Caco-2 (cell line): ENCODE results near the gene JADE2. TPM values are rescaled to one million over a fixed set of nuclear protein-coding genes. Genes with fewer than 3 reads are reported as not detected.

Experiments used
- BruUV-seq: library from RNA; stranded (reverse); fragments of 400-500 nt; replicated peaks from 2 replicates; lab custom pipeline; 2021; lab: Mats Ljungman, UMichigan
- CTCF ChIA-PET: fragments of 300-600 bp; sonication (Branson Sonifier 250); formaldehyde crosslinking; loops from one replicate; lab custom pipeline; 2022; ENCODE audit warnings: antibody characterized with exemption; lab: Charles Lee
- POLR2A ChIA-PET: fragments of 300-600 bp; sonication (Branson Sonifier 250); formaldehyde crosslinking; loops from one replicate; lab custom pipeline; 2022; ENCODE audit warnings: antibody characterized with exemption; lab: Charles Lee
- DNase-seq, 2 experiments: peaks; one replicate each; pipeline versions ENCODE4 v3.0.0 to v3.0.0-alpha.2; 2020 to 2022
- H3K27me3 ChIP-seq: replicated peaks from 2 replicates; pipeline ENCODE4 v1.6.0; 2011; ENCODE audit warnings: low read length; ENCODE audit not compliant: control insufficient read depth, insufficient read depth
- H3K36me3 ChIP-seq: 2 replicates; pipeline ENCODE4 v1.5.1; 2011; ENCODE audit warnings: low read length; ENCODE audit not compliant: control insufficient read depth, insufficient read depth
- H3K4me1 ChIP-seq: fragments of 250-450 bp; sonication (Bioruptor Pico); 2 replicates; pipeline ENCODE4 v1.5.1; 2020; ENCODE audit warnings: mild to moderate bottlenecking
- H3K4me3 ChIP-seq: 2 replicates; pipeline ENCODE4 v1.5.1; 2011; ENCODE audit warnings: low read depth, mild to moderate bottlenecking, control low read depth, low read length
- H3K9me3 ChIP-seq: fragments of 250-450 bp; sonication (Bioruptor Pico); 2 replicates; pipeline ENCODE4 v1.5.1; 2020; ENCODE audit warnings: mild to moderate bottlenecking, moderate library complexity
- H3K27ac Mint-ChIP-seq: one replicate; pipeline ENCODE4 v1.8.0; 2022; ENCODE audit warnings: mixed read lengths; ENCODE audit not compliant: unreplicated experiment
- H3K27me3 Mint-ChIP-seq: one replicate; pipeline ENCODE4 v1.8.0; 2022; ENCODE audit warnings: mixed read lengths; ENCODE audit not compliant: insufficient read depth, unreplicated experiment
- H3K36me3 Mint-ChIP-seq: one replicate; pipeline ENCODE4 v1.8.0; 2022; ENCODE audit warnings: mild to moderate bottlenecking, mixed read lengths; ENCODE audit not compliant: insufficient read depth, unreplicated experiment
- H3K4me1 Mint-ChIP-seq: one replicate; pipeline ENCODE4 v1.8.0; 2022; ENCODE audit warnings: low read depth, mixed read lengths; ENCODE audit not compliant: unreplicated experiment
- H3K4me3 Mint-ChIP-seq: one replicate; pipeline ENCODE4 v1.8.0; 2022; ENCODE audit warnings: mild to moderate bottlenecking, moderate library complexity, mixed read lengths; ENCODE audit not compliant: unreplicated experiment
- H3K9me3 Mint-ChIP-seq: one replicate; pipeline ENCODE4 v1.8.0; 2022; ENCODE audit warnings: mixed read lengths; ENCODE audit not compliant: unreplicated experiment
- CTCF ChIP-seq, 2 experiments: fragments of 200-600 bp in 1 of 2; IDR thresholded peaks; 1 replicate in 1 of 2; 2 replicates in 1 of 2; pipeline versions ENCODE4 v1.5.1 to v1.8.0; 2011 to 2022; ENCODE audit warnings: antibody characterized with exemption in 1 of 2, control low read depth in 1 of 2, inconsistent platforms in 1 of 2, low read depth in 1 of 2, low read length in 1 of 2, mild to moderate bottlenecking in 1 of 2, moderate library complexity in 1 of 2; ENCODE audit not compliant: insufficient read depth in 1 of 2, severe bottlenecking in 1 of 2, unreplicated experiment in 1 of 2
- intact Hi-C: fragments of 100-400 bp; cut with micrococcal nuclease; formaldehyde crosslinking; loops from one replicate; pipeline ENCODE4 v1.10.0; 2022; ENCODE audit not compliant: unreplicated experiment
- total RNA-seq: library from RNA; stranded (reverse); gene quantifications from 2 replicates; pipeline ENCODE4 v1.2.3, GENCODE V29; 2022

JADE2 gene
- total RNA-seq, 1 experiment from 2014 or later, result 67.6 TPM

- H3K4me1 ChIP-seq, result peaks cover 17% of the 10 kb centered on the region
- ChIA-PET CTCF (interaction anchor here (0.7 to 4.3 kb wide), 5 partner anchors 12 to 113 kb away, joined by 3 to 18 read pairs (median 5); partner anchors contain the start of gene CDKN2AIPNL), POLR2A (interaction anchor here (0.5 to 3.0 kb wide), 10 partner anchors 11 to 311 kb away, joined by 3 to 41 read pairs (median 4); partner anchors contain the start of genes CDKN2AIPNL and UBE2B)
- no peaks in the 10 kb centered on the region for H3K9me3 ChIP-seq
- H3K27me3 ChIP-seq, result no peaks in the 10 kb centered on the region
- peak overlapping the region; percentile 96 for H3K4me3 Mint-ChIP-seq
- DNase-seq, result no peak
- intact Hi-C loops, result loop anchor here (1.0 kb wide), 1 partner anchor 11 kb away; no protein-coding TSS in a partner anchor
- H3K9me3 Mint-ChIP-seq, result no peaks in the 10 kb centered on the region
- H3K27ac Mint-ChIP-seq, result peak overlapping the region; percentile 92
- peaks cover 8% of the 10 kb centered on the region for H3K4me1 Mint-ChIP-seq
- TF ChIP-seq CTCF (IDR thresholded peaks at IDR 0.05; ENCODE audit: insufficient read depth in 1 of 2, low read depth in 1 of 2, low read length in 1 of 2, severe bottlenecking in 1 of 2, unreplicated experiment in 1 of 2), result no peak
- peaks cover 28% of the 10 kb centered on the region for H3K36me3 Mint-ChIP-seq
- no peaks in the 10 kb centered on the region for H3K36me3 ChIP-seq
- BruUV-seq, result TSS peak; percentile 69
- H3K4me3 ChIP-seq, result peak overlapping the region; percentile 92
- H3K27me3 Mint-ChIP-seq, result no peaks in the 10 kb centered on the region
Measured at GRCh38 chr5:134523543-134524271, 1.8 kb upstream of the JADE2 start.

- intact Hi-C loops, result loop anchor here (1.0 kb wide), 1 partner anchor 12 kb away; no protein-coding TSS in a partner anchor
- peak; percentile 85 to 86 for DNase-seq
- no peaks in the 10 kb centered on the region for H3K36me3 ChIP-seq
- Mint-ChIP-seq H3K4me1 (peaks cover 8% of the 10 kb centered on the region), H3K36me3 (peaks cover 28% of the 10 kb centered on the region), H3K27me3 (no peaks in the 10 kb centered on the region), H3K9me3 (no peaks in the 10 kb centered on the region), H3K4me3 (peak overlapping the region; percentile 96), H3K27ac (peak overlapping the region; percentile 92)
- CTCF ChIA-PET, result interaction anchor here (0.6 to 4.3 kb wide), 8 partner anchors 13 to 506 kb away, joined by 3 to 18 read pairs (median 4); partner anchors contain the start of gene CDKN2AIPNL
- peak overlapping the region; percentile 92 for H3K4me3 ChIP-seq
- H3K9me3 ChIP-seq, result no peaks in the 10 kb centered on the region
- POLR2A ChIA-PET, result interaction anchor here (0.5 to 3.0 kb wide), 18 partner anchors 10 to 554 kb away, joined by 3 to 41 read pairs (median 4); partner anchors contain the start of genes CDKN2AIPNL and UBE2B
- BruUV-seq, result no TSS peak
- TF ChIP-seq CTCF (IDR thresholded peaks at IDR 0.05; ENCODE audit: insufficient read depth in 1 of 2, low read depth in 1 of 2, low read length in 1 of 2, severe bottlenecking in 1 of 2, unreplicated experiment in 1 of 2), result peak in 1 of 2 experiments; percentile 3
- H3K4me1 ChIP-seq, result peaks cover 23% of the 10 kb centered on the region
- no peaks in the 10 kb centered on the region for H3K27me3 ChIP-seq
Measured at GRCh38 chr5:134524272-134524825, 1.1 kb upstream of the JADE2 start.
